SK-N-SH (cell line): ENCODE measurements around the gene ADPRH.

Experiments used
- ELF1 ChIP-seq: IDR thresholded peaks from 2 replicates; pipeline ENCODE4 v1.4.0; 2012
- FOSL2 ChIP-seq: IDR thresholded peaks from 2 replicates; pipeline ENCODE4 v1.4.0; 2012; ENCODE audit warnings: low read depth, mild to moderate bottlenecking, moderate library complexity, borderline replicate concordance
- IRF3 ChIP-seq: fragments of 150-350 bp; IDR thresholded peaks from 2 replicates; pipeline ENCODE4 v1.6.1; 2016; ENCODE audit warnings: mild to moderate bottlenecking, low read depth, low read length
- POLR2AphosphoS5 ChIP-seq: IDR thresholded peaks from 2 replicates; pipeline ENCODE4 v1.6.1; 2012; ENCODE audit warnings: low read depth, low read length
- RAD21 ChIP-seq: IDR thresholded peaks from 2 replicates; pipeline ENCODE4 v1.6.1; 2012; ENCODE audit warnings: mild to moderate bottlenecking, low read length
- REST ChIP-seq: IDR thresholded peaks from 2 replicates; pipeline ENCODE4 v1.6.1; 2012; ENCODE audit warnings: mild to moderate bottlenecking, low read depth, low read length, moderate library complexity
- RFX5 ChIP-seq: IDR thresholded peaks from 2 replicates; pipeline ENCODE4 v1.6.1; 2012; ENCODE audit warnings: mild to moderate bottlenecking, improper control_type of control experiment, low read length
- TAF1 ChIP-seq: IDR thresholded peaks from 2 replicates; pipeline ENCODE4 v1.6.1; 2012; ENCODE audit warnings: low read depth, mild to moderate bottlenecking, low read length, moderate library complexity, borderline replicate concordance
- YY1 ChIP-seq: IDR thresholded peaks from 2 replicates; pipeline ENCODE4 v1.4.0; 2012; ENCODE audit warnings: low read depth, mild to moderate bottlenecking
- TF ChIP-seq, protein P1 (sequence below): fragments of 200-600 bp; sonication (generic); IDR thresholded peaks from 2 replicates; pipeline ENCODE4 v1.6.1; 2017; ENCODE audit warnings: antibody characterized with exemption, mild to moderate bottlenecking, moderate library complexity
- TF ChIP-seq, protein P2 (sequence below): IDR thresholded peaks from 2 replicates; pipeline ENCODE4 v1.4.0; 2012; ENCODE audit warnings: low read depth, borderline replicate concordance

- TF ChIP-seq, protein P1, sequence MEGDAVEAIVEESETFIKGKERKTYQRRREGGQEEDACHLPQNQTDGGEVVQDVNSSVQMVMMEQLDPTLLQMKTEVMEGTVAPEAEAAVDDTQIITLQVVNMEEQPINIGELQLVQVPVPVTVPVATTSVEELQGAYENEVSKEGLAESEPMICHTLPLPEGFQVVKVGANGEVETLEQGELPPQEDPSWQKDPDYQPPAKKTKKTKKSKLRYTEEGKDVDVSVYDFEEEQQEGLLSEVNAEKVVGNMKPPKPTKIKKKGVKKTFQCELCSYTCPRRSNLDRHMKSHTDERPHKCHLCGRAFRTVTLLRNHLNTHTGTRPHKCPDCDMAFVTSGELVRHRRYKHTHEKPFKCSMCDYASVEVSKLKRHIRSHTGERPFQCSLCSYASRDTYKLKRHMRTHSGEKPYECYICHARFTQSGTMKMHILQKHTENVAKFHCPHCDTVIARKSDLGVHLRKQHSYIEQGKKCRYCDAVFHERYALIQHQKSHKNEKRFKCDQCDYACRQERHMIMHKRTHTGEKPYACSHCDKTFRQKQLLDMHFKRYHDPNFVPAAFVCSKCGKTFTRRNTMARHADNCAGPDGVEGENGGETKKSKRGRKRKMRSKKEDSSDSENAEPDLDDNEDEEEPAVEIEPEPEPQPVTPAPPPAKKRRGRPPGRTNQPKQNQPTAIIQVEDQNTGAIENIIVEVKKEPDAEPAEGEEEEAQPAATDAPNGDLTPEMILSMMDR: no peak
- no peak for TF ChIP-seq POLR2AphosphoS5
- TF ChIP-seq ELF1: no peak
- TF ChIP-seq RFX5: no peak
- no peak for TF ChIP-seq IRF3
- TF ChIP-seq RAD21: no peak
- TF ChIP-seq FOSL2: no peak
- no peak for TF ChIP-seq YY1
- no peak for TF ChIP-seq REST
- TF ChIP-seq TAF1: no peak
- TF ChIP-seq, protein P2, sequence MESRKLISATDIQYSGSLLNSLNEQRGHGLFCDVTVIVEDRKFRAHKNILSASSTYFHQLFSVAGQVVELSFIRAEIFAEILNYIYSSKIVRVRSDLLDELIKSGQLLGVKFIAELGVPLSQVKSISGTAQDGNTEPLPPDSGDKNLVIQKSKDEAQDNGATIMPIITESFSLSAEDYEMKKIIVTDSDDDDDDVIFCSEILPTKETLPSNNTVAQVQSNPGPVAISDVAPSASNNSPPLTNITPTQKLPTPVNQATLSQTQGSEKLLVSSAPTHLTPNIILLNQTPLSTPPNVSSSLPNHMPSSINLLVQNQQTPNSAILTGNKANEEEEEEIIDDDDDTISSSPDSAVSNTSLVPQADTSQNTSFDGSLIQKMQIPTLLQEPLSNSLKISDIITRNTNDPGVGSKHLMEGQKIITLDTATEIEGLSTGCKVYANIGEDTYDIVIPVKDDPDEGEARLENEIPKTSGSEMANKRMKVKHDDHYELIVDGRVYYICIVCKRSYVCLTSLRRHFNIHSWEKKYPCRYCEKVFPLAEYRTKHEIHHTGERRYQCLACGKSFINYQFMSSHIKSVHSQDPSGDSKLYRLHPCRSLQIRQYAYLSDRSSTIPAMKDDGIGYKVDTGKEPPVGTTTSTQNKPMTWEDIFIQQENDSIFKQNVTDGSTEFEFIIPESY: no peak
Measured at GRCh38 chr3:119551598-119551997, 27.7 kb upstream of the ADPRH start.
